Erythroblast (primary cell): ENCODE results near the gene ZNF536.
"Not testable (repeated sequence)": the region's sequence is repeated elsewhere in the genome, so short reads cannot be mapped to it uniquely, and the experiment has no call there.

Source experiments
- DNase-seq, 2 experiments: peaks; one replicate each; lab custom pipeline; 2025; lab: John Stamatoyannopoulos, UW
- GATA1 ChIP-seq: IDR thresholded peaks from 2 replicates; pipeline ENCODE4 v1.6.1; 2011; ENCODE audit warnings: low read depth, mild to moderate bottlenecking, control low read depth, low read length, moderate library complexity
- POLR2A ChIP-seq: IDR thresholded peaks from 2 replicates; pipeline ENCODE4 v1.6.1; 2011; ENCODE audit warnings: mild to moderate bottlenecking, low read length

ZNF536 gene

GRCh38 chr19:30441011-30441410 lies 68.8 kb downstream of the ZNF536 start:
- no peak for DNase-seq
- TF ChIP-seq POLR2A = no peak
- no peak for TF ChIP-seq GATA1

GRCh38 chr19:30442674-30443073 lies 70.5 kb downstream of the ZNF536 start:
- DNase-seq = no peak
- TF ChIP-seq POLR2A (no peak), GATA1 (no peak)

- no peak for TF ChIP-seq GATA1
- no peak for TF ChIP-seq POLR2A
- no peak for DNase-seq
Measured at GRCh38 chr19:30443531-30444252, 71.5 kb downstream of the ZNF536 start.

- DNase-seq = no peak
- TF ChIP-seq POLR2A (no peak), GATA1 (no peak)
Measured at GRCh38 chr19:30444253-30444671, 72.1 kb downstream of the ZNF536 start.

GRCh38 chr19:30444686-30445232 lies 72.6 kb downstream of the ZNF536 start:
- DNase-seq = no peak
- TF ChIP-seq POLR2A (no peak), GATA1 (no peak)

GRCh38 chr19:30445385-30445784 lies 73.2 kb downstream of the ZNF536 start:
- TF ChIP-seq POLR2A (no peak), GATA1 (no peak)

GRCh38 chr19:30446120-30446519 lies 73.9 kb downstream of the ZNF536 start:
- DNase-seq = not testable (repeated sequence)

More at GRCh38 chr19:30445385-30445784, 73.2 kb downstream of the ZNF536 start:
- DNase-seq = no peak

- DNase-seq = no peak
- no peak for TF ChIP-seq GATA1
- TF ChIP-seq POLR2A = no peak
Measured at GRCh38 chr19:30446850-30447552, 74.8 kb downstream of the ZNF536 start.

- TF ChIP-seq POLR2A (no peak), GATA1 (no peak)
- DNase-seq = no peak
Measured at GRCh38 chr19:30447553-30447870, 75.3 kb downstream of the ZNF536 start.

GRCh38 chr19:30448386-30449077 lies 76.3 kb downstream of the ZNF536 start:
- no peak for DNase-seq
- TF ChIP-seq GATA1 (no peak), POLR2A (no peak)

GRCh38 chr19:30449078-30449590 lies 77.0 kb downstream of the ZNF536 start:
- no peak for DNase-seq
- TF ChIP-seq GATA1 (no peak), POLR2A (no peak)

- TF ChIP-seq GATA1 = no peak
- no peak for TF ChIP-seq POLR2A
- no peak for DNase-seq
Measured at GRCh38 chr19:30449673-30450072, 77.5 kb downstream of the ZNF536 start.

- no peak for DNase-seq
- TF ChIP-seq POLR2A (no peak), GATA1 (no peak)
Measured at GRCh38 chr19:30450100-30450499, 77.9 kb downstream of the ZNF536 start.

- TF ChIP-seq GATA1 = no peak
- no peak for TF ChIP-seq POLR2A
- DNase-seq = no peak
Measured at GRCh38 chr19:30450835-30451321, 78.7 kb downstream of the ZNF536 start.

- no peak for DNase-seq
- TF ChIP-seq GATA1 (no peak), POLR2A (no peak)
Measured at GRCh38 chr19:30452931-30453330, 80.7 kb downstream of the ZNF536 start.
